Mucosa of descending colon (tissue), 3 donors: Measurements from ENCODE around the gene PCDH9. TPM values are rescaled to one million over a fixed set of nuclear protein-coding genes. Genes with fewer than 3 reads are reported as not detected.
"Not testable (repeated sequence)": the region's sequence is repeated elsewhere in the genome, so short reads cannot be mapped to it uniquely, and the experiment has no call there.

ENCODE experiments used
- ATAC-seq: fragments of 200-7000 bp; cut with Tn5 transposase; one replicate; pipeline ENCODE4 v1.9.1; 2020; ENCODE audit warnings: mild to moderate bottlenecking, moderate library complexity
- DNase-seq, 3 donors: peaks; one replicate each; pipeline ENCODE4 v3.0.0-alpha.2; 2020
- H3K36me3 ChIP-seq: fragments of 200-600 bp; one replicate; pipeline ENCODE4 v1.8.0; 2021; ENCODE audit warnings: low read depth, mild to moderate bottlenecking
- H3K4me1 ChIP-seq: fragments of 200-600 bp; one replicate; pipeline ENCODE4 v1.8.0; 2021; ENCODE audit warnings: low read depth, mild to moderate bottlenecking
- H3K4me3 ChIP-seq: fragments of 200-600 bp; one replicate; pipeline ENCODE4 v1.8.0; 2021; ENCODE audit warnings: mild to moderate bottlenecking
- H3K9me3 ChIP-seq: fragments of 200-600 bp; one replicate; pipeline ENCODE4 v1.8.0; 2021; ENCODE audit warnings: mild to moderate bottlenecking
- CTCF ChIP-seq: fragments of 200-600 bp; IDR thresholded peaks from one replicate; pipeline ENCODE4 v1.8.0; 2022; ENCODE audit warnings: antibody characterized with exemption, mild to moderate bottlenecking
- intact Hi-C, 2 donors: fragments of 100-400 bp; cut with DNase I in 1 of 2; cut with micrococcal nuclease in 1 of 2; formaldehyde crosslinking; loops; one replicate each; pipeline versions ENCODE4 v1.11.0 to v1.11.1; 2022; cut with DNase I, micrococcal nuclease
- total RNA-seq, 3 donors: library from RNA; stranded (reverse); fragmentation: NEBNext Ultra II Directional in 2 of 3; extraction: Animal tissue kit (Norgen Biotek cat#: 25700) in 2 of 3; gene quantifications; one replicate each; pipeline versions ENCODE4 v1.2.1 to v1.2.4, GENCODE V29; 2021 to 2023
- donor health status: DM: no; HTN: no; CAD: no; lungs with moderate emphysema.
- donor health status: DM: no; HTN: no; CAD: no.
- donor health status: DM: no; HTN: yes; CAD: no.

Gene PCDH9
- total RNA-seq, 3 donors from 2014 or later = 0.58 to 5.0 (median 0.80) TPM

- no peak for TF ChIP-seq CTCF
- no peak for DNase-seq
- Histone ChIP-seq H3K4me1 (no peaks in the 10 kb centered on the region), H3K36me3 (no peaks in the 10 kb centered on the region), H3K9me3 (no peaks in the 10 kb centered on the region), H3K4me3 (no peak overlapping the region)
- no peak for ATAC-seq
- intact Hi-C loops = no loop called here
Observed at GRCh38 chr13:66887088-66887487, 343.0 kb downstream of the PCDH9 start.

DNA sequence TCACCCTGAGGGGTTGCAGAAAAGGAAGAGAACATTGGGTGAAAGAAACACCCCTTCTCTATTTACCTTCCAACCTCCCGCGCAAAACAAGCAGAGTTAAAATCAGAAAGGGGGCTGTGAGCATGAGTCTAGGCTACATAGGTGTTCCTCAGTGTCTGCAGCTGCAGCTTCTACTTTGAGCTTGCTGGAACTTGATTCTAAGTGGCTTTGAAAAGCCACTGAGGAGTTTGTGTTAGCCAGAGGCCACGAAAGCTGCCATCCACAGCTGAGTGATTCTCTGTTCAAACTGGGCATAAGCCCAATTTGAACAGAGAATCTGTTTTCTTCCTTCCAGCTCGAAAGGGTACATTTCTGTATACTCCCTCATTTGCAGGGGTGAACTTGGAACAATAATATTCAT lies 343.9 kb downstream of the PCDH9 start:
- TF ChIP-seq CTCF = no peak
- DNase-seq (no peak), ATAC-seq (no peak)
- no peak overlapping the region for H3K4me3 ChIP-seq
- intact Hi-C loops = no loop called here
- H3K9me3 ChIP-seq = no peaks in the 10 kb centered on the region
- no peaks in the 10 kb centered on the region for H3K4me1 ChIP-seq
- H3K36me3 ChIP-seq = no peaks in the 10 kb centered on the region

- ATAC-seq, H3K9me3 ChIP-seq, H3K36me3 ChIP-seq, intact Hi-C loops, H3K4me1 ChIP-seq, DNase-seq, H3K4me3 ChIP-seq: not testable (repeated sequence)
Observed at GRCh38 chr13:66881170-66881569, 349.0 kb downstream of the PCDH9 start.

DNA sequence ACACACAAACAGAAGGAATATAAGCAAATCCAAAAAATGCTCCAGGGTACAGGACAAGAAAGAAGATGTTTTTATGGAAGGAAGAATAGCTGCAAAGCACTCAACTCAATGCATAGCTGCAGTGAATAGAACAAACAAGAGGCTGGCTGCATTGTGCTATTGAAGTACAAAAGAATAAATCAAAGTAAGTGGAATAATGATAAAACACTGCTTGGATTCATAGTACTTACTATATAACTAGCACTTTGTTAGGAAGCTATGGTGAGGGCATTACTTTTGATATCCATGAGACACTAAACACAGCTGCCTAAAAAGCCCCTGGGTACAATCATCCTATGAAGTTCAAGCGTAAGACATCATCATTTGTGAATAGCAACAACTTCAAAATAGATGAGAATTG lies 350.1 kb downstream of the PCDH9 start:
- DNase-seq (no peak), ATAC-seq (no peak)
- H3K36me3 ChIP-seq = no peaks in the 10 kb centered on the region
- intact Hi-C loops = no loop called here
- TF ChIP-seq CTCF = no peak
- no peaks in the 10 kb centered on the region for H3K4me1 ChIP-seq
- H3K9me3 ChIP-seq = no peaks in the 10 kb centered on the region
- H3K4me3 ChIP-seq = no peak overlapping the region

- no peak overlapping the region for H3K4me3 ChIP-seq
- H3K36me3 ChIP-seq = no peaks in the 10 kb centered on the region
- H3K9me3 ChIP-seq = no peaks in the 10 kb centered on the region
- intact Hi-C loops = no loop called here
- DNase-seq (no peak), ATAC-seq (no peak)
- TF ChIP-seq CTCF = no peak
- no peaks in the 10 kb centered on the region for H3K4me1 ChIP-seq
Observed at GRCh38 chr13:66875264-66875663, 354.9 kb downstream of the PCDH9 start.

DNA sequence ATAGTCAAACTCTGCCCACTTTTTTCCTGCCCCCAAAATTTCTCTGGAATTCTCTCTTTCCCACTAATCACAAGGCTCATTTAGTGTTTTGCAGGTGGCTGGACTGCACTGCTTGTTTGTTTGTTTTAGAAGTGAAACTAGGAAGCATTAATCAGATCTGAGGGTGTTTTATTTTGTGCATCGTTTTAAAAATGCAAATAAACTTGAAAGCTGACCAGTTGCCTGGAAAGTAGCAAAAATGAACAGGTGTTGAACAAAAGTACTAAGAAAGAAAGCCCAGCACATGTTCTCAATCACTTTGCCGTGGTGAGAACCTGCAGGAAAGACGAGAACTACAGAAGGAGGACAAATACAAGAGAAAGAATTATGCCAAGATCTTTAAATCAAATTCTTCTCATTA lies 365.5 kb downstream of the PCDH9 start:
- Histone ChIP-seq H3K4me1 (no peaks in the 10 kb centered on the region), H3K4me3 (no peak overlapping the region), H3K9me3 (no peaks in the 10 kb centered on the region), H3K36me3 (no peaks in the 10 kb centered on the region)
- intact Hi-C loops = no loop called here
- no peak for DNase-seq
- no peak for TF ChIP-seq CTCF
- no peak for ATAC-seq
